Ectodermal cell (in vitro differentiated cells): ENCODE results near the gene TSSK2. TPM values are rescaled to one million over a fixed set of nuclear protein-coding genes. Genes with fewer than 3 reads are reported as not detected.
"Not testable (repeated sequence)": the region's sequence is repeated elsewhere in the genome, so short reads cannot be mapped to it uniquely, and the experiment has no call there.

Experiments
- H3K27ac ChIP-seq: 2 replicates; pipeline ENCODE4 v1.7.0; 2013; ENCODE audit warnings: mild to moderate bottlenecking, low read depth, low read length; ENCODE audit not compliant: insufficient read depth, poor library complexity, severe bottlenecking
- H3K27me3 ChIP-seq: 2 replicates; pipeline ENCODE4 v1.7.0; 2013; ENCODE audit warnings: mild to moderate bottlenecking, low read length; ENCODE audit not compliant: insufficient read depth, control insufficient read depth, poor library complexity, severe bottlenecking
- H3K36me3 ChIP-seq: one replicate; pipeline ENCODE4 v1.7.0; 2013; ENCODE audit warnings: low read length; ENCODE audit not compliant: control insufficient read depth, insufficient read depth
- H3K4me1 ChIP-seq: one replicate; pipeline ENCODE4 v1.7.0; 2013; ENCODE audit warnings: low read length; ENCODE audit not compliant: control insufficient read depth, insufficient read depth
- H3K4me3 ChIP-seq: 2 replicates; pipeline ENCODE4 v1.7.0; 2013; ENCODE audit warnings: low read depth, low read length, control low read depth; ENCODE audit not compliant: insufficient read depth
- H3K9me3 ChIP-seq: 2 replicates; pipeline ENCODE4 v1.7.0; 2013; ENCODE audit warnings: mild to moderate bottlenecking, low read length, moderate library complexity; ENCODE audit not compliant: control insufficient read depth
- WGBS, 2 experiments: methylation state at CpG; one replicate each; pipeline ENCODE4 v1.1.7; 2013; ENCODE audit warnings: missing lambda C conversion rate in 2 of 2; 5-methylcytosine and 5-hydroxymethylcytosine counted together
- polyA plus RNA-seq, 4 experiments: library from polyadenylated mRNA; stranded (reverse); fragments of 50-300 nt; gene quantifications; one replicate each; pipeline ENCODE4 v1.2.3, GENCODE V29; 2013

Gene TSSK2
- polyA plus RNA-seq (2013, experiment 1 of 4): not detected
- not detected for polyA plus RNA-seq (2013, experiment 2 of 4)
- not detected for polyA plus RNA-seq (2013, experiment 3 of 4)
- not detected for polyA plus RNA-seq (2013, experiment 4 of 4)

- 90 to 92% methylated on average over 27 of the region's 27 CpGs for WGBS, 2 experiments
- H3K27me3 ChIP-seq: no peaks in the 10 kb centered on the region
- H3K27ac ChIP-seq: no peak within 1 kb of the TSS
- H3K9me3 ChIP-seq: no peaks in the 10 kb centered on the region
- no peak within 1 kb of the TSS for H3K4me3 ChIP-seq
- no peaks in the 10 kb centered on the region for H3K36me3 ChIP-seq
- H3K4me1 ChIP-seq: no peaks in the 10 kb centered on the region
Observed at GRCh38 chr22:19130959-19131684, at the start of gene TSSK2. Gene TSSK2, plus strand, starts transcription at chr22:19131308. Its CDS starts 92 bp downstream, at chr22:19131400.

GRCh38 chr22:19081351-19081750 is 49.8 kb upstream of the TSSK2 start:
- WGBS, 2 experiments: 91 to 96% methylated on average over 3 of the region's 3 CpGs
- H3K27me3 ChIP-seq: no peaks in the 10 kb centered on the region
- H3K4me1 ChIP-seq: no peaks in the 10 kb centered on the region
- H3K9me3 ChIP-seq: no peaks in the 10 kb centered on the region
- no peaks in the 10 kb centered on the region for H3K36me3 ChIP-seq
- H3K4me3 ChIP-seq: no peak overlapping the region
- H3K27ac ChIP-seq: no peak overlapping the region

GRCh38 chr22:19082101-19082500 is 49.0 kb upstream of the TSSK2 start:
- Histone ChIP-seq H3K4me3 (no peak overlapping the region), H3K27me3 (no peaks in the 10 kb centered on the region), H3K4me1 (no peaks in the 10 kb centered on the region), H3K9me3 (no peaks in the 10 kb centered on the region), H3K36me3 (no peaks in the 10 kb centered on the region), H3K27ac (no peak overlapping the region)
- WGBS, 2 experiments: 90% methylated on average over 3 of the region's 3 CpGs

- no peak overlapping the region for H3K4me3 ChIP-seq
- H3K36me3 ChIP-seq: no peaks in the 10 kb centered on the region
- H3K27ac ChIP-seq: no peak overlapping the region
- no peaks in the 10 kb centered on the region for H3K9me3 ChIP-seq
- no peaks in the 10 kb centered on the region for H3K27me3 ChIP-seq
- H3K4me1 ChIP-seq: no peaks in the 10 kb centered on the region
- WGBS, 2 experiments: 85 to 87% methylated on average over 13 of the region's 13 CpGs
Observed at GRCh38 chr22:19082793-19083192, 48.3 kb upstream of the TSSK2 start.

GRCh38 chr22:19084126-19084525 is 47.0 kb upstream of the TSSK2 start:
- not testable (repeated sequence) for H3K4me3 ChIP-seq, H3K27me3 ChIP-seq, H3K36me3 ChIP-seq, H3K9me3 ChIP-seq, H3K27ac ChIP-seq, H3K4me1 ChIP-seq
- WGBS, 2 experiments: 87 to 90% methylated on average over 30 of the region's 30 CpGs

- not testable (repeated sequence) for H3K9me3 ChIP-seq
Observed at GRCh38 chr22:19084586-19084985, 46.5 kb upstream of the TSSK2 start.

GRCh38 chr22:19085233-19085718 is 45.8 kb upstream of the TSSK2 start:
- no peaks in the 10 kb centered on the region for H3K9me3 ChIP-seq
- no peaks in the 10 kb centered on the region for H3K4me1 ChIP-seq
- H3K27me3 ChIP-seq: no peaks in the 10 kb centered on the region
- H3K27ac ChIP-seq: no peak overlapping the region
- H3K4me3 ChIP-seq: no peak overlapping the region
- no peaks in the 10 kb centered on the region for H3K36me3 ChIP-seq
- 58 to 78% methylated on average over 1 of the region's 1 CpG for WGBS, 2 experiments

More at GRCh38 chr22:19084586-19084985, 46.5 kb upstream of the TSSK2 start:
- H3K36me3 ChIP-seq, H3K27ac ChIP-seq, H3K4me3 ChIP-seq, H3K4me1 ChIP-seq, H3K27me3 ChIP-seq: not testable (repeated sequence)
- WGBS, 2 experiments: 94 to 99% methylated on average over 11 to 23 of the region's 32 CpGs

GRCh38 chr22:19086417-19086816 is 44.7 kb upstream of the TSSK2 start:
- Histone ChIP-seq H3K4me3 (no peak overlapping the region), H3K36me3 (no peaks in the 10 kb centered on the region), H3K27ac (no peak overlapping the region), H3K4me1 (no peaks in the 10 kb centered on the region), H3K9me3 (no peaks in the 10 kb centered on the region), H3K27me3 (no peaks in the 10 kb centered on the region)
- WGBS, 2 experiments: 86 to 90% methylated on average over 6 of the region's 6 CpGs

GRCh38 chr22:19086896-19087295 is 44.2 kb upstream of the TSSK2 start:
- WGBS, 2 experiments: 89 to 96% methylated on average over 3 of the region's 3 CpGs
- H3K36me3 ChIP-seq: no peaks in the 10 kb centered on the region
- no peak overlapping the region for H3K27ac ChIP-seq

GRCh38 chr22:19088866-19089595 is 42.1 kb upstream of the TSSK2 start:
- Histone ChIP-seq H3K27me3 (no peaks in the 10 kb centered on the region), H3K4me3 (no peak overlapping the region), H3K27ac (no peak overlapping the region), H3K9me3 (no peaks in the 10 kb centered on the region), H3K4me1 (no peaks in the 10 kb centered on the region), H3K36me3 (no peaks in the 10 kb centered on the region)
- WGBS, 2 experiments: 94 to 96% methylated on average over 14 of the region's 14 CpGs

More at GRCh38 chr22:19086896-19087295, 44.2 kb upstream of the TSSK2 start:
- no peak overlapping the region for H3K4me3 ChIP-seq
- no peaks in the 10 kb centered on the region for H3K27me3 ChIP-seq
- H3K9me3 ChIP-seq: no peaks in the 10 kb centered on the region
- H3K4me1 ChIP-seq: no peaks in the 10 kb centered on the region
